H7 (cell line): ENCODE data around the gene COL7A1. TPM values are rescaled to one million over a fixed set of nuclear protein-coding genes. Genes with fewer than 3 reads are reported as not detected.

Experiments used
- DNase-seq: peaks from one replicate; pipeline ENCODE4 v3.0.0; 2012
- H3K27me3 ChIP-seq: 2 replicates; pipeline ENCODE4 v1.6.0; 2011; ENCODE audit warnings: mild to moderate bottlenecking, low read length; ENCODE audit not compliant: control insufficient read depth, insufficient read depth
- H3K36me3 ChIP-seq: replicated peaks from 2 replicates; pipeline ENCODE4 v1.5.1; 2011; ENCODE audit warnings: low read length; ENCODE audit not compliant: control insufficient read depth, insufficient read depth
- H3K4me3 ChIP-seq: 2 replicates; pipeline ENCODE4 v1.5.1; 2011; ENCODE audit warnings: low read depth, mild to moderate bottlenecking, control low read depth, low read length, moderate library complexity; ENCODE audit not compliant: insufficient read depth
- total RNA-seq: library from RNA; depleted of rRNA; stranded (reverse); fragments of >200 nt; shearing (Covaris generic); gene quantifications from 2 replicates; pipeline ENCODE4 v1.2.3, GENCODE V29; 2014

Gene COL7A1
- total RNA-seq, 1 experiment from 2014 or later = 19.4 TPM

DNA sequence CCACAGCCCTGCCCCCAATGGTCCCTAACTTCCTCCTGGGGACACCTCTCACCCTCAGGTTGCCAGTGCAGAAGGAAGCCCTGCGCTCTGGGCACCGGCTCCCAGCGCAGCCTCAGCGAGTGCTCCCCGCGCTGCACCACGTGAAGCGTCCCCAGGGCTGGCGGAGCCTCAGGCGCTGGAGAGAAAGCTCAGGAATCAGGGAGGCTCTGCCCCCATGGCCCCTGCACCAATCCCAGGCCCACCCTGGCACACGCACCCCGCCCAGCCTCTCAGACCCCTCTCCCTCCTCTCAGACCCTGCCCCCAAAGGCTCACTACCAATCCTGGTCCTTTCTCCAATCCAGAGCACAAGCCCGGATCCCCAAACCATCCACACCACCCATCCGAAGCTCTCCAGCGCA lies 6.9 kb downstream of the COL7A1 start:
- DNase-seq = no peak
- H3K27me3 ChIP-seq = no peaks in the 10 kb centered on the region

DNA sequence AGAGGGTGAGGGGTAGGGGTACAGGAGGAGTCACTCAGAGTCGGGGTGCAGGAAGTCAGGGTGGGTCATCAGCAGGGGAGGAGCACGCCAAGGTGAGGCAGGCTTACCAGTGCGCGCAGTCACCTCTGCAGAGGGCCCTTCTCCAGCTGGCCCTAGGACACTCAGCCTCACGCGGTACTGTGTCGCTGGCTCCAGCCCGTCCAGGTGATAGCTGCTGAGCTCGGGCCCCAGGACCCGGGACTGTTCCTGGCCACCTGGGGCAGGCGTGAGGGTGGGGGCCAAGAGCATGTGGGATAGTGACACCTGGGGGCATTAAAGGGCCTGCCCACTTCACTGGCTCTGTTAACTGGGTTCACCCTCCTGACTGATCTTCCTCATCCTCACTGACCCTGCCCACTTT lies 7.4 kb downstream of the COL7A1 start:
- no peak for DNase-seq
- no peaks in the 10 kb centered on the region for H3K27me3 ChIP-seq
- H3K36me3 ChIP-seq = no peaks in the 10 kb centered on the region; the same call in 1 of the 2 replicates
- no peak overlapping the region for H3K4me3 ChIP-seq

More for the DNA sequence above, 6.9 kb downstream of the COL7A1 start:
- H3K4me3 ChIP-seq = no peak overlapping the region
- no peaks in the 10 kb centered on the region; the same call in 1 of the 2 replicates for H3K36me3 ChIP-seq

DNA sequence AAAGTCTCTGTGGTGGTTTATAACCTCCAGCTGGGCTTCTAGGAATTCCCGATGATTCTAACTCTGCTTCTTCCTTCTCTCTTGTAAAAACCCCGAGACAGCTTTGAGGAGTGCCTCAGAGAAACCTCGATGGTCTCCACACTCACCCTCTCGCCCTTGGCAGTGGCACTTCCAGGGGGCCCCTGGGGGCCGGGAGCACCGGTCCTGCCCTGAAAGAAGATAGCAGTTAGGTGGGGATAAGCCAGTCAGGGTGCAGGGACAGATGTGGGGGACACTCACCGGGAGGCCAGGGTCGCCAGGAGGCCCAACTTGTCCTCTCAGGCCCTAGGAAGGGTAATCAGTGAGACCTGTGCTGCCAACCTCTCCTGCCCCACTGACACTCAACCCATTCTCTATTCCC lies 9.7 kb downstream of the COL7A1 start:
- no peaks in the 10 kb centered on the region; the same call in 1 of the 2 replicates for H3K36me3 ChIP-seq
- no peaks in the 10 kb centered on the region for H3K27me3 ChIP-seq
- H3K4me3 ChIP-seq = no peak overlapping the region
- no peak for DNase-seq

DNA sequence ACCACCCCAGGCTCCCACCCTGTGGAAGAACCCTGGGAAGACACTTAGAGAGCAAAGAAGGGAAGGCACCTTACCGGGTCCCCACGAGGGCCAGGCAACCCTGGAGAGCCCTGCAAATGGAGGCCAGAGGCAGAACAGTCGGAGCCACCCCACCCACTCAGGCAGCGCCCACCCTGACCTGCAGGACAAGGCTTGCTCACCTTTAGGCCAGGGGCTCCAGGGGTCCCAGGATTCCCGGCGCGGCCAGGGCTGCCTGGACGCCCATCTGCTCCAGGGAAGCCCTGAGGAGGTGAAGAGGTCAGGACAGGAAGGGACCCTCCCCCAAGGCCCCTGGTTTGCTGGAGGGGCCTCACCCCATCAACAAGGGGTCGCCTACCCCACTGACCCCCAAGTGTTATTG lies 10.3 kb downstream of the COL7A1 start:
- Histone ChIP-seq H3K36me3 (no peaks in the 10 kb centered on the region; the same call in 1 of the 2 replicates), H3K4me3 (no peak overlapping the region), H3K27me3 (no peaks in the 10 kb centered on the region)
- no peak for DNase-seq

DNA sequence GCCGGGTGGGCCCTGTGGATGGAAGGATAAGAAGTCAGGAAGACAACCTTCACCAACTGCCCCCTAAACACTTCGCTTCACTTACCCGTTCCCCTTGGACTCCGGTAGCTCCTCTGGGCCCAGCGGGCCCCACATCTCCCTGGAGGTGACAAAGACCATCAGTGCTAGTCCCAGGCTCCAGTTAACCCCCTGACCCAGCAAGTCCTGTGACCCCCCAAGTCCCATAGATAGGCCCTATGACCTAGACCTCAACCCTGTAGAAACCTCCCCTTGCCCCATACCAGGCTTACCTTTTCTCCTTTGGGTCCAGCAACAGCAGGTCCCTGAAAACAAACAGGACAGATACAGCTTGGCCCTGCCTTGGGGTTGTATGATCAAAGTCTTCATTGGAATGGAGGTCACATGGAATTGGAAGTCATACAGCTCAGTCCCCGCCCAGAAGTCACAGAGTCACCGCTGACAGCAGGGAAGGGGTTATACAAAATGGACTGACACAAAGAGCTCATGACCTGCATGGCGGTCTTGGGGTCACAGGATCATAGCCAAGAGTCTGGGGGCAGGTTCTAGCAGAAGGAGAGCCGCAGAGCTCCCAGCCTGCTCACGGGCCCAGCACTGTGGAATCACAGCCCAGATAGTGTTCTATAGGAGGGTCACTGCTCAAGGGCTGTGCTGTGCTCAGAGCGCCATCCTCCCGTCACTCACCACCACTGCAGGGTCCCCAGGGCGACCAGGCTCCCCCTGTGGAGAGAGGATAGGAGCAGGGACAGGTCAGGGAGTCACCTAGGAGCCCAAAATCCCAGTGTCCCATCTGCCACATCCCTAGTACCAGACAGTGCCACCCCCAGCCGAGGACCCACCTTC lies 13.3 kb downstream of the COL7A1 start:
- H3K27me3 ChIP-seq = no peaks in the 10 kb centered on the region
- H3K4me3 ChIP-seq = no peak overlapping the region
- peaks cover 2% of the 10 kb centered on the region; the same call in 1 of the 2 replicates for H3K36me3 ChIP-seq
- no peak for DNase-seq

DNA sequence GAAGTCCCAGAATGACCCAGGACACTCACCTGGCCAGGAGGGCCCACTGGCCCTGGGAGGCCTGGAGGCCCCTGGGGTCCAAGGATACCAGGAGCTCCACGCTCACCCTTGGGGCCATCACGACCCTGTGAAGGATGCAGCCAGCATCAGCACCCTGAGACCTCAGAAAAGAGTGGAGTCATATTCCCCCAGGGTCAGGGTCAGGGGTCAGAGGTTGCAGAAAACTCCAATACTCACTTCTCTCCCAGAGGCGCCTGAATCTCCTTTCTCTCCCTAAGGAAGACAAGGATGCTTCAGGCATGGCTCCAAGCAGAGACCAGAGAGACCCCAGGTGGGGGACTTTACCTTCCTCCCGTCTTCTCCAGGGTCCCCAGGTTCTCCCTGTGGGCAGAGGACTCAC lies 18.5 kb downstream of the COL7A1 start:
- peaks cover 2% of the 10 kb centered on the region; the same call in 1 of the 2 replicates for H3K36me3 ChIP-seq
- no peak for DNase-seq
- no peak overlapping the region for H3K4me3 ChIP-seq
- H3K27me3 ChIP-seq = no peaks in the 10 kb centered on the region

DNA sequence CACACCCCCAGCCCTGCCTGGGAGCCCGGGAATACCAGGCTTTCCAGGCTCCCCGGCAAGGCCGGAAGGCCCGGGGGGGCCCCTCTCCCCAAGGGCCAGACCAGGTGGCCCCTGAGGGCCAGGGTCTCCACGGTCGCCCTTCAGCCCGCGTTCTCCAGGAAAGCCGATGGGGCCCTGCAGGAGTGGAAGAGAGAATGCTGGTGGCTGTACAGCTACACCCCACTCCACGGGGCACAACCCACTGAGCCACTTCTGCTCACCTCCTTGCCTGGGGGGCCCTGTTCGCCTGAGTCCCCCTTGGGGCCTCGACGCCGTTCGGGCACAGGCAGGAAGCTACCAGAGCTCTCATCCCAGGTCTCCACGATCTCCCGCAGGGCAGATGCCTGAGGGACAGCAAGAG lies 19.8 kb downstream of the COL7A1 start:
- DNase-seq = no peak
- no peaks in the 10 kb centered on the region for H3K27me3 ChIP-seq
- peaks cover 2% of the 10 kb centered on the region; the same call in 1 of the 2 replicates for H3K36me3 ChIP-seq
- no peak overlapping the region for H3K4me3 ChIP-seq

DNA sequence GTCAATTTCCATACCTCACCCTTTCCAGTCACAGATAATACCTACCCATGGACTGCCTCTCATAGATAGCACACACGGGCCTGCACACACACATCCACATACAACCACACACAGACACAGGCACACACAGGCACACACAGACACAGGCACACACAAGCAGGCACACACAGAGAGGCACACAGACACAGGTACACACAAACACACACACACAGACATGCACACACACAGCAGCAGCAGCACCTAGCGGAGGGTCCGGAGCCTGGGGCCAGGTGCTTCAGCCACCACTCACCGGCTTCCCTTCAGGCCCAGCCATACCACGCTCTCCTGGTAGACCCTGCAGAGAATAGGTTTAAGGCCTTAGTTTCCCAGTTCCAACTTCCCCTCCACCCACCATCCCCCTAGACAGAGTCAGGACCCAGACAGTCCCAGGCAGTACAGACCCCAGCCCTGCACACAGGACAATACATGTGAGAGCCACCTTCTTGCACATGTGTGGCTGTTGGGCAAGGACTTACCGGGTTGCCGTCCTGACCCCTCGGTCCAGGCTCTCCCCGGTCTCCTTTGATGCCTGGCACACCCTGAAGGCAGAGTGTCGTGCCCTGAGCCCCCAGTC lies 21.1 kb downstream of the COL7A1 start:
- H3K4me3 ChIP-seq = no peak overlapping the region
- H3K27me3 ChIP-seq = no peaks in the 10 kb centered on the region
- no peak for DNase-seq

DNA sequence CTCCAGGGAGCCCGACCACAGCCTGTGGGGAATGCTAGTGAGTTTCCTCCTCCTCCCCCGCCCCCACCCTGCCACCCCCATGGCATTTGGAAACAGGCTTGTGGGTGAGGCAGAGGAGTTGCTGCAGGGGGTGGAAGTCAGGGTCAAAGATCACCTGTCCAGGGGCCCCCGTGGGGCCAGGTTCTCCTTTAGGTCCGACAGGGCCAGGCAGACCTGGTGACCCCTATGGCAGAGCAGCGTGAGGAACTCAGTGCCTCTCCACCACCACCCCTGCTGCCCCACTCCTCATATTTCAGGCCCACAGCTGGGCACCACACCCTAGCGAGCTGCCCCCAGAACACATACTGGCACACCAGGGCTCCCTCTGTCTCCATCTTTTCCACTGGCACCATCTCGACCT lies 22.6 kb downstream of the COL7A1 start:
- DNase-seq = no peak
- Histone ChIP-seq H3K27me3 (no peaks in the 10 kb centered on the region), H3K4me3 (no peak overlapping the region), H3K36me3 (peaks cover 1% of the 10 kb centered on the region; the same call in 1 of the 2 replicates)

More for the DNA sequence above, 21.1 kb downstream of the COL7A1 start:
- H3K36me3 ChIP-seq = peaks cover 2% of the 10 kb centered on the region; the same call in 1 of the 2 replicates

DNA sequence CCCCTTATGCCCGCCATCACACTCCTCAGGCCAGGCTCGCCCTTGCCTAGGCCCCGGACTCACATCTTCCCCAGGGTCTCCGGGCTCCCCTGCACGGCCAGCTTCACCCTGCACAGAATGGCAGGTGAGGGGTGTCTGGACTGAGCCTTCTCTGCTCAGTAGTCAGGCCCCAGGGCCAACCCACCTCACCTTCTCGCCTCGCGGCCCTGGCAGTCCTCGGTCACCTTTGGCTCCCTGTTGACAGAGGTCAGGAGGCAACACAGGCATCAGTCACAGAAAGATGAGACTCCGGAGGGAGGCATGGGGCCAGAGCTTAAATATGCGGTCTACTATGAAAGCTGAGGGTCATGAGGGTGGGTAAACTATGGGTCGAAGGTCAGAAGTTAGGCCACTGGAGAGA lies 23.2 kb downstream of the COL7A1 start:
- Histone ChIP-seq H3K4me3 (no peak overlapping the region), H3K36me3 (no peaks in the 10 kb centered on the region; the same call in 1 of the 2 replicates), H3K27me3 (no peaks in the 10 kb centered on the region)
- DNase-seq = no peak

DNA sequence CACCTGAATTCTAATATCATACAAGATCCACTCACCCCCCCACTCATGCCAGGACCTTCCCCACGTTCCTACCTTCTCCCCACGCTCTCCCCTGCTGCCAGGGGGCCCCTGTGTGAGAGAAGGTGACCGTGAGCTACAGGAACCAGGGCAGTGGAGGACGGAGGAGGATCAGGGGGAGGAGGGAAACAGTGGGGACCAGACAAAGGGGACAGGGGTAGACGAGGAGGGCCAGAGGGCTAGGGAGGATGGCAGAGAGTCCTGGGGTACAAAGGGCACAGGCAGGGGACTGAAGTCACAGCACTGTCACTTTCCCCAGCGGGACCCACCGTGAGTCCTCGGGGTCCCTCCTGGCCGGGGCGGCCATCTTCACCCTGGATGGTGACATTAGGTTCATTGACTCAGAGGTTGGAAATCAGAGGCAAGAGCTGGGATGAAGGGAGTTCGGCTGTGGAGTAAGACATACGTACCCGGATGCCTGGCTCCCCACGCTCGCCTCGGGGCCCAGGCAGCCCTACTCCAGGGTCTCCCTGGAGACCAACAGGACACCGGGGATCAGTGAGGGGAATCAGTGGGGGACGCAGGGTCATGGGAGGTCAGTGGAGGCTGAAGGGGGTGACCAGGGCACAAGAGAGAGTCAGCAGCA lies 25.2 kb downstream of the COL7A1 start:
- no peak overlapping the region for H3K4me3 ChIP-seq
- H3K36me3 ChIP-seq = no peaks in the 10 kb centered on the region
- H3K27me3 ChIP-seq = no peaks in the 10 kb centered on the region
- no peak for DNase-seq

DNA sequence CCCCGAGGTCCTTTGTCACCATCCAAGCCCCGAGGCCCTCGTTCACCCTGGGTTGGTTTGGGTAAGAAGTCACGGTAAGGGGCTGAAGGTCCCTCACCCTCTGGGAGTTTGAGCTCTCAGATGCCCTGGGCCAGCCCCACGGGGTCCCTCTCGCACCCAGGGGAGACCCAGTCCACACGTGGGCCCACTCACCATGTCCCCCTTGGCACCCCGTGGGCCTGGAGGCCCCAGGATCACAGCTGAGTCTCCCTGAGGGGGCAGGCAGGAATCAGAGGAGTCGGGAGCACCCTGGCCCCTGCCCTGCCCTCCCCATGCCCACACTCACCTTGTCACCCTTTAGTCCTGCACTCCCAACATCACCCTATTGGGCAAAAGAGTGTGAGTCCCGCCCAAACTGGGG lies 25.7 kb downstream of the COL7A1 start:
- Histone ChIP-seq H3K36me3 (no peaks in the 10 kb centered on the region; the same call in 1 of the 2 replicates), H3K27me3 (no peaks in the 10 kb centered on the region), H3K4me3 (no peak overlapping the region)
- no peak for DNase-seq

DNA sequence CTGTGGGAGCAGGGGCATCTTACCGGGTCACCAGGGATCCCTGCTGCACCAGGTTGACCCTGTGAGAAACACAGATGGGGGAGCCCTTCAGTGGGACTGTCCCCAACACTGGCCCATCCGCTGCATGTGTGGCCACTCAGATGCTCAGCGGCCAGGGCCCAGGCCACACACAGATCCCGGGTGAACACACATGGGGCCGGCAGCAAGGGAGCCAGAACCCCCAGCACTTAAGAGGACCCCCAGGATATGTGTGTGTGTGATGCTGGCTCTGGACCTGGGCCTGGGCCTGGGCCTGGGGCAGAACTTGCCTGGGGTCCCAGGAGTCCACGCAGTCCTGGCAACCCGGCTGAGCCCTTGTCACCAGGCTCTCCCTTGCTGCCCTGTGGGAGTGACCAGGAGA lies 26.7 kb downstream of the COL7A1 start:
- no peak overlapping the region for H3K4me3 ChIP-seq
- DNase-seq = no peak
- no peaks in the 10 kb centered on the region for H3K27me3 ChIP-seq
- H3K36me3 ChIP-seq = no peaks in the 10 kb centered on the region; the same call in 1 of the 2 replicates

DNA sequence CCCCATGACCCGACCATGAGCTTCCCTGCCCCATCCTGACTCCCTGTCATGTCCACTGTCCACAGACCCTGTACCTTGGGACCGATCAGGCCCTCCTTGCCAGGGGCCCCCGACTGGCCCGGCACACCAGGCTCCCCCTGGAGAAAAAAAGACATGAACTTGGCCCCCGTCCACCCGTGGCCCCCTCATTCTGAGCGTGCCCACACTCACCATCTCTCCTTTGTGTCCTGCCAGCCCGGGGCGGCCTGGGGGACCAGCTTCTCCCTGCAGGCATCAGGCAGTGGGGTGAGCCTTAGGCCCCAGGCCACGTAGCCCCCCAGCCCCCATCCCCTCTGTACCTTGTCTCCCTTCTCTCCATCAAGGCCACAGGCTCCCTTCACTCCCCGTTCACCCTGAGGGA lies 27.6 kb downstream of the COL7A1 start:
- no peak for DNase-seq

More for the DNA sequence above, 27.6 kb downstream of the COL7A1 start:
- H3K27me3 ChIP-seq = no peaks in the 10 kb centered on the region
- no peaks in the 10 kb centered on the region; the same call in 1 of the 2 replicates for H3K36me3 ChIP-seq
- H3K4me3 ChIP-seq = no peak overlapping the region
